Measurements from ENCODE around the gene OTUD7B. TPM values are rescaled to one million over a fixed set of nuclear protein-coding genes. Genes with fewer than 3 reads are reported as not detected.
"Not testable (repeated sequence)": the region's sequence is repeated elsewhere in the genome, so short reads cannot be mapped to it uniquely, and the experiment has no call there.

Gene OTUD7B
- total RNA-seq, 1 experiment from 2014 or later: 23.5 TPM

DNA sequence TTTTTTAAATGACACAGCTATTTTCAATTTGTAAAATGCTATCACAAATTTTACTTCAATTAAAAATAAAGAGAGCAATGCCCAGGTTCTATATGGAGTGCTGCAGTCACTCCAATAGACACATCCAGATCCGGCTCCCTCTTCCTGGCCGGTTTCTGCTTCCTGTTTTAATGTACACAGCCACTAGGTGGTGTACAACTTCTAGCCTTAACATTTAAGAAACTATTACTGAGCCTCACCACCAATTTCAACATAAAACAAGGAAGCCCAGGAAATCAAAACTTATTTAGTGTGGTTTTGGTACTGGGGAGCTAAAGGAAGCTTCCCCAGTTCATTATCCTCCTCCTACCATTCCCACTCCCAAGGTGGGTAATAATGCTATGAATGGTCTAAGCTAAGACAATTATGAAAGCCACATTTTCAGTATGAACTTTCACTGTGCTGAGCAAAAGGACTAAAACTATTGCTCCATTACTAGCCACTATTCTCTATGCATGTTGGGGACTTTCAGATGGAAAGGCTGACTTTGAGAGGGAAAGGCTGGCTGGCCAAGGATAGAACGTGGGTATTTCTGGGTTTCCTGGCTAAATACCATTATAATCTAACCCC lies 48.4 kb downstream of the OTUD7B start:
- no peak overlapping the region for H3K23ac ChIP-seq (ENCODE audit: insufficient read length, low read depth, low read length)
- H2BK12ac ChIP-seq (ENCODE audit: insufficient read length, low read depth, low read length): no peak overlapping the region
- no peak overlapping the region for H3K27ac Mint-ChIP-seq
- H4K91ac ChIP-seq (ENCODE audit: insufficient read length, low read depth, low read length): no peak overlapping the region
- peaks cover 54 to 75% (median 72%) of the 10 kb centered on the region in 3 experiments for H3K36me3 Mint-ChIP-seq (ENCODE audit: insufficient read depth in 1 of 3, low read depth in 3 of 3)
- no peak overlapping the region for H4K8ac ChIP-seq (replicated peaks; ENCODE audit: insufficient read length, low read depth, low read length)
- no peak overlapping the region for H3K27ac ChIP-seq (ENCODE audit: insufficient read length, low read depth, low read length)
- TF ChIP-seq, protein P1, sequence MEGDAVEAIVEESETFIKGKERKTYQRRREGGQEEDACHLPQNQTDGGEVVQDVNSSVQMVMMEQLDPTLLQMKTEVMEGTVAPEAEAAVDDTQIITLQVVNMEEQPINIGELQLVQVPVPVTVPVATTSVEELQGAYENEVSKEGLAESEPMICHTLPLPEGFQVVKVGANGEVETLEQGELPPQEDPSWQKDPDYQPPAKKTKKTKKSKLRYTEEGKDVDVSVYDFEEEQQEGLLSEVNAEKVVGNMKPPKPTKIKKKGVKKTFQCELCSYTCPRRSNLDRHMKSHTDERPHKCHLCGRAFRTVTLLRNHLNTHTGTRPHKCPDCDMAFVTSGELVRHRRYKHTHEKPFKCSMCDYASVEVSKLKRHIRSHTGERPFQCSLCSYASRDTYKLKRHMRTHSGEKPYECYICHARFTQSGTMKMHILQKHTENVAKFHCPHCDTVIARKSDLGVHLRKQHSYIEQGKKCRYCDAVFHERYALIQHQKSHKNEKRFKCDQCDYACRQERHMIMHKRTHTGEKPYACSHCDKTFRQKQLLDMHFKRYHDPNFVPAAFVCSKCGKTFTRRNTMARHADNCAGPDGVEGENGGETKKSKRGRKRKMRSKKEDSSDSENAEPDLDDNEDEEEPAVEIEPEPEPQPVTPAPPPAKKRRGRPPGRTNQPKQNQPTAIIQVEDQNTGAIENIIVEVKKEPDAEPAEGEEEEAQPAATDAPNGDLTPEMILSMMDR (conservative IDR thresholded peaks at IDR 0.05): peak; percentile 82
- H3K18ac ChIP-seq (ENCODE audit: insufficient read length, low read depth, low read length): no peak overlapping the region
- no peaks in the 10 kb centered on the region for H3K27me3 Mint-ChIP-seq (ENCODE audit: low read depth)
- no peaks in the 10 kb centered on the region for H3K4me1 ChIP-seq (ENCODE audit: insufficient read depth, low read length)
- no peak overlapping the region for H2BK20ac ChIP-seq (ENCODE audit: low read depth, low read length, poor library complexity, severe bottlenecking)
- H2BK5ac ChIP-seq (ENCODE audit: insufficient read length, low read length): no peak overlapping the region
- H3K9me3 ChIP-seq (ENCODE audit: control insufficient read depth, low read depth, low read length): peaks cover 9% of the 10 kb centered on the region
- H2AFZ ChIP-seq (ENCODE audit: low read length): no peak overlapping the region
- H2AK5ac ChIP-seq (ENCODE audit: insufficient read length, low read length): no peak overlapping the region
- H3K9ac ChIP-seq (ENCODE audit: extremely low read depth, insufficient read length, low read length): no peak overlapping the region
- no peak overlapping the region for H3K4me3 Mint-ChIP-seq
- WGBS (ENCODE audit: extremely low coverage, insufficient read length, low lambda C conversion rate): no CpG with 5 or more reads among the region's 3 CpGs
- no peaks in the 10 kb centered on the region for H3K79me1 ChIP-seq (ENCODE audit: insufficient read depth, low read depth, low read length, poor library complexity, severe bottlenecking)
- no peak overlapping the region for H3K56ac ChIP-seq (ENCODE audit: insufficient read length, low read depth, low read length)
- no peaks in the 10 kb centered on the region for H4K20me1 ChIP-seq (ENCODE audit: control insufficient read depth, insufficient read depth, insufficient read length)
- H3K79me2 ChIP-seq (ENCODE audit: insufficient read depth, low read length): no peaks in the 10 kb centered on the region
- no peak overlapping the region for H2BK15ac ChIP-seq (ENCODE audit: low read depth, low read length)
- no peaks in the 10 kb centered on the region for H3K4me1 Mint-ChIP-seq
- H3K27me3 ChIP-seq (ENCODE audit: insufficient read depth, low read length): no peaks in the 10 kb centered on the region
- H3K4me2 ChIP-seq (ENCODE audit: insufficient read depth, insufficient read length, low read length): no peak overlapping the region
- DNase-seq: peak; percentile 41
- no peak overlapping the region for H3T11ph ChIP-seq (ENCODE audit: low read length)
- H3K23me2 ChIP-seq (ENCODE audit: insufficient read length, low read depth, low read length, poor library complexity, severe bottlenecking): no peaks in the 10 kb centered on the region
- no peak overlapping the region for H3K4ac ChIP-seq (ENCODE audit: low read depth, low read length)
- no peak overlapping the region for H3K14ac ChIP-seq (ENCODE audit: insufficient read depth, low read length)
- no peak overlapping the region for H4K5ac ChIP-seq (ENCODE audit: insufficient read length, low read depth, low read length)
- H2BK120ac ChIP-seq (ENCODE audit: low read depth, low read length, poor library complexity, severe bottlenecking): no peak overlapping the region
- peaks cover 22 to 28% of the 10 kb centered on the region in 2 experiments for H3K9me3 Mint-ChIP-seq

DNA sequence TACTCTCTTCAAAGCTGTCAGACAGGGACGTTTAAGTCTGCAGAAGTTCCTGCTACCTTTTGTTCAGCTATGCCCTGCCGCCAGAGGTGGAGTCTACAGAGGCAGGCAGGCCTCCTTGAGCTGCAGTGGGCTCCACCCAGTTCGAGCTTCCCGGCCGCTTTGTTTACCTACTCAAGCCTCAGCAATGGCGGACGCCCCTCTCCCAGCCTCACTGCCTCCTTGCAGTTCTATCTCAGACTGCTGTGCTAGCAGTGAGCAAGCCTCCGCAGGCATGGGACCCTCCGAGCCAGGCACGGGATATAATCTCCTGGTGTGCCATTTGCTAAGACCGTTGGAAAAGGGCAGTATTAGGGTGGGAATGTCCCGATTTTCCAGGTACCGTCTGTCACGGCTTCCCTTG lies 53.0 kb downstream of the OTUD7B start:
- not testable (repeated sequence) for H3K79me2 ChIP-seq (ENCODE audit: insufficient read depth, low read length); H3K4me3 Mint-ChIP-seq; H3K9me3 ChIP-seq (ENCODE audit: control insufficient read depth, low read depth, low read length); H3K4me2 ChIP-seq (ENCODE audit: insufficient read depth, insufficient read length, low read length); H3K14ac ChIP-seq (ENCODE audit: insufficient read depth, low read length); H4K5ac ChIP-seq (ENCODE audit: insufficient read length, low read depth, low read length); H4K91ac ChIP-seq (ENCODE audit: insufficient read length, low read depth, low read length); H4K8ac ChIP-seq (replicated peaks; ENCODE audit: insufficient read length, low read depth, low read length); H3K23ac ChIP-seq (ENCODE audit: insufficient read length, low read depth, low read length); H3K27ac ChIP-seq (ENCODE audit: insufficient read length, low read depth, low read length); H3K27me3 Mint-ChIP-seq (ENCODE audit: low read depth); H2BK120ac ChIP-seq (ENCODE audit: low read depth, low read length, poor library complexity, severe bottlenecking); H2BK20ac ChIP-seq (ENCODE audit: low read depth, low read length, poor library complexity, severe bottlenecking); H3K27ac Mint-ChIP-seq; H2BK15ac ChIP-seq (ENCODE audit: low read depth, low read length); H2AFZ ChIP-seq (ENCODE audit: low read length); H3K79me1 ChIP-seq (ENCODE audit: insufficient read depth, low read depth, low read length, poor library complexity, severe bottlenecking); H2BK12ac ChIP-seq (ENCODE audit: insufficient read length, low read depth, low read length); H2AK5ac ChIP-seq (ENCODE audit: insufficient read length, low read length); H3K23me2 ChIP-seq (ENCODE audit: insufficient read length, low read depth, low read length, poor library complexity, severe bottlenecking); H3K27me3 ChIP-seq (ENCODE audit: insufficient read depth, low read length); H3K4me1 Mint-ChIP-seq; H3K9ac ChIP-seq (ENCODE audit: extremely low read depth, insufficient read length, low read length); H3T11ph ChIP-seq (ENCODE audit: low read length); H3K56ac ChIP-seq (ENCODE audit: insufficient read length, low read depth, low read length); DNase-seq; H3K18ac ChIP-seq (ENCODE audit: insufficient read length, low read depth, low read length); H3K4ac ChIP-seq (ENCODE audit: low read depth, low read length); H3K4me1 ChIP-seq (ENCODE audit: insufficient read depth, low read length); H2BK5ac ChIP-seq (ENCODE audit: insufficient read length, low read length); H4K20me1 ChIP-seq (ENCODE audit: control insufficient read depth, insufficient read depth, insufficient read length)
- Mint-ChIP-seq H3K36me3 (ENCODE audit: insufficient read depth in 1 of 3, low read depth in 3 of 3) (peaks cover 69 to 85% (median 77%) of the 10 kb centered on the region in 3 experiments), H3K9me3 (peaks cover 32 to 50% of the 10 kb centered on the region in 2 experiments)
- no CpG with 5 or more reads among the region's 14 CpGs for whole genome bisulfite sequencing (ENCODE audit: extremely low coverage, insufficient read length, low lambda C conversion rate)
